PFSK-1 (cell line): Measurements from ENCODE around the gene GGCX.

Experiments
- SIN3A ChIP-seq: IDR thresholded peaks from 2 replicates; pipeline ENCODE4 v1.6.1; 2012; ENCODE audit warnings: mild to moderate bottlenecking, low read length, moderate library complexity, borderline replicate concordance; ENCODE audit not compliant: insufficient read depth
- TAF1 ChIP-seq: IDR thresholded peaks from 2 replicates; pipeline ENCODE4 v1.6.1; 2012; ENCODE audit warnings: low read length, control low read depth, borderline replicate concordance; ENCODE audit not compliant: insufficient read depth
- TF ChIP-seq, protein P1 (sequence below), 2 experiments: IDR thresholded peaks; 2 replicates each; pipeline versions ENCODE4 v1.6.1 to v1.8.0; 2011 to 2012; ENCODE audit warnings: low read depth in 2 of 2, low read length in 2 of 2, control low read depth in 1 of 2, inconsistent platforms in 1 of 2, mild to moderate bottlenecking in 1 of 2, moderate library complexity in 1 of 2; ENCODE audit not compliant: insufficient read depth in 1 of 2

DNA sequence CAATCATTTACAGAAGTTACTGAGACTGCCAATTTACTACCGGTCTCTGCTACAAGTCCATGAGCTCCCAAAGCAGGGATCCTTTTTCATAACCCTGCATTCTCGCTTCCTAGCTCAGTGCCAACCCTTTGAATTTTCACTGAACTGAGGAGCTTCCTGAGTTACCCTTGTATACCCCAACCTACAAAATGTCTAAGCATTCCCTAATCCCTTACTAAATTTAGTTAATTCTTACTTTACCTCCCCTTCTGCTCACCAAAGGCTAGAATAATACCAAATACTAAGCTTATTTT, 12.7 kb downstream of the GGCX start:
- no peak for TF ChIP-seq TAF1
- TF ChIP-seq, protein P1, sequence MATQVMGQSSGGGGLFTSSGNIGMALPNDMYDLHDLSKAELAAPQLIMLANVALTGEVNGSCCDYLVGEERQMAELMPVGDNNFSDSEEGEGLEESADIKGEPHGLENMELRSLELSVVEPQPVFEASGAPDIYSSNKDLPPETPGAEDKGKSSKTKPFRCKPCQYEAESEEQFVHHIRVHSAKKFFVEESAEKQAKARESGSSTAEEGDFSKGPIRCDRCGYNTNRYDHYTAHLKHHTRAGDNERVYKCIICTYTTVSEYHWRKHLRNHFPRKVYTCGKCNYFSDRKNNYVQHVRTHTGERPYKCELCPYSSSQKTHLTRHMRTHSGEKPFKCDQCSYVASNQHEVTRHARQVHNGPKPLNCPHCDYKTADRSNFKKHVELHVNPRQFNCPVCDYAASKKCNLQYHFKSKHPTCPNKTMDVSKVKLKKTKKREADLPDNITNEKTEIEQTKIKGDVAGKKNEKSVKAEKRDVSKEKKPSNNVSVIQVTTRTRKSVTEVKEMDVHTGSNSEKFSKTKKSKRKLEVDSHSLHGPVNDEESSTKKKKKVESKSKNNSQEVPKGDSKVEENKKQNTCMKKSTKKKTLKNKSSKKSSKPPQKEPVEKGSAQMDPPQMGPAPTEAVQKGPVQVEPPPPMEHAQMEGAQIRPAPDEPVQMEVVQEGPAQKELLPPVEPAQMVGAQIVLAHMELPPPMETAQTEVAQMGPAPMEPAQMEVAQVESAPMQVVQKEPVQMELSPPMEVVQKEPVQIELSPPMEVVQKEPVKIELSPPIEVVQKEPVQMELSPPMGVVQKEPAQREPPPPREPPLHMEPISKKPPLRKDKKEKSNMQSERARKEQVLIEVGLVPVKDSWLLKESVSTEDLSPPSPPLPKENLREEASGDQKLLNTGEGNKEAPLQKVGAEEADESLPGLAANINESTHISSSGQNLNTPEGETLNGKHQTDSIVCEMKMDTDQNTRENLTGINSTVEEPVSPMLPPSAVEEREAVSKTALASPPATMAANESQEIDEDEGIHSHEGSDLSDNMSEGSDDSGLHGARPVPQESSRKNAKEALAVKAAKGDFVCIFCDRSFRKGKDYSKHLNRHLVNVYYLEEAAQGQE (IDR thresholded peaks at IDR 0.05; ENCODE audit: insufficient read depth in 1 of 2, low read depth in 2 of 2, low read length in 2 of 2) = no peak
- no peak for TF ChIP-seq SIN3A
